HUES64 (cell line): ENCODE measurements around the gene KIF27. TPM values are rescaled to one million over a fixed set of nuclear protein-coding genes. Genes with fewer than 3 reads are reported as not detected.
A peak's percentile ranks its signal among the peaks of the same experiment; 100 is the strongest.

Source experiments
- H3K27ac ChIP-seq: 2 replicates; pipeline ENCODE4 v1.7.0; 2013; ENCODE audit warnings: low read depth, low read length, inconsistent platforms
- H3K27me3 ChIP-seq: 2 replicates; pipeline ENCODE4 v1.6.1; 2013; ENCODE audit warnings: mild to moderate bottlenecking, low read length; ENCODE audit not compliant: insufficient read depth
- H3K36me3 ChIP-seq: 2 replicates; pipeline ENCODE4 v1.6.1; 2013; ENCODE audit warnings: mild to moderate bottlenecking, low read length; ENCODE audit not compliant: insufficient read depth
- H3K4me1 ChIP-seq: 2 replicates; pipeline ENCODE4 v1.6.1; 2013; ENCODE audit warnings: mild to moderate bottlenecking, low read length, moderate library complexity; ENCODE audit not compliant: insufficient read depth
- H3K4me3 ChIP-seq: 2 replicates; pipeline ENCODE4 v1.5.1; 2013; ENCODE audit warnings: mild to moderate bottlenecking, low read length, moderate library complexity
- H3K9ac ChIP-seq: 2 replicates; pipeline ENCODE4 v1.6.1; 2013; ENCODE audit warnings: mild to moderate bottlenecking, low read depth, low read length
- H3K9me3 ChIP-seq: 2 replicates; pipeline ENCODE4 v1.6.1; 2013; ENCODE audit warnings: low read depth, low read length; ENCODE audit not compliant: insufficient read depth
- WGBS: fragments of 150-250, 120-280 bp; methylation state at CpG from one replicate; pipeline ENCODE4 v1.1.7; 2013; ENCODE audit warnings: missing lambda C conversion rate; 5-methylcytosine and 5-hydroxymethylcytosine counted together
- polyA plus RNA-seq, 2 experiments: library from polyadenylated mRNA; stranded (reverse); fragments of 50-300 nt; gene quantifications; one replicate each; pipeline ENCODE4 v1.2.3, GENCODE V29; 2013

Gene KIF27, protein sequence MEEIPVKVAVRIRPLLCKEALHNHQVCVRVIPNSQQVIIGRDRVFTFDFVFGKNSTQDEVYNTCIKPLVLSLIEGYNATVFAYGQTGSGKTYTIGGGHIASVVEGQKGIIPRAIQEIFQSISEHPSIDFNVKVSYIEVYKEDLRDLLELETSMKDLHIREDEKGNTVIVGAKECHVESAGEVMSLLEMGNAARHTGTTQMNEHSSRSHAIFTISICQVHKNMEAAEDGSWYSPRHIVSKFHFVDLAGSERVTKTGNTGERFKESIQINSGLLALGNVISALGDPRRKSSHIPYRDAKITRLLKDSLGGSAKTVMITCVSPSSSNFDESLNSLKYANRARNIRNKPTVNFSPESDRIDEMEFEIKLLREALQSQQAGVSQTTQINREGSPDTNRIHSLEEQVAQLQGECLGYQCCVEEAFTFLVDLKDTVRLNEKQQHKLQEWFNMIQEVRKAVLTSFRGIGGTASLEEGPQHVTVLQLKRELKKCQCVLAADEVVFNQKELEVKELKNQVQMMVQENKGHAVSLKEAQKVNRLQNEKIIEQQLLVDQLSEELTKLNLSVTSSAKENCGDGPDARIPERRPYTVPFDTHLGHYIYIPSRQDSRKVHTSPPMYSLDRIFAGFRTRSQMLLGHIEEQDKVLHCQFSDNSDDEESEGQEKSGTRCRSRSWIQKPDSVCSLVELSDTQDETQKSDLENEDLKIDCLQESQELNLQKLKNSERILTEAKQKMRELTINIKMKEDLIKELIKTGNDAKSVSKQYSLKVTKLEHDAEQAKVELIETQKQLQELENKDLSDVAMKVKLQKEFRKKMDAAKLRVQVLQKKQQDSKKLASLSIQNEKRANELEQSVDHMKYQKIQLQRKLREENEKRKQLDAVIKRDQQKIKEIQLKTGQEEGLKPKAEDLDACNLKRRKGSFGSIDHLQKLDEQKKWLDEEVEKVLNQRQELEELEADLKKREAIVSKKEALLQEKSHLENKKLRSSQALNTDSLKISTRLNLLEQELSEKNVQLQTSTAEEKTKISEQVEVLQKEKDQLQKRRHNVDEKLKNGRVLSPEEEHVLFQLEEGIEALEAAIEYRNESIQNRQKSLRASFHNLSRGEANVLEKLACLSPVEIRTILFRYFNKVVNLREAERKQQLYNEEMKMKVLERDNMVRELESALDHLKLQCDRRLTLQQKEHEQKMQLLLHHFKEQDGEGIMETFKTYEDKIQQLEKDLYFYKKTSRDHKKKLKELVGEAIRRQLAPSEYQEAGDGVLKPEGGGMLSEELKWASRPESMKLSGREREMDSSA (N-terminal part only)
- polyA plus RNA-seq (2013, experiment 1 of 2): 1.5 TPM
- polyA plus RNA-seq (2013, experiment 2 of 2): 2.3 TPM

DNA sequence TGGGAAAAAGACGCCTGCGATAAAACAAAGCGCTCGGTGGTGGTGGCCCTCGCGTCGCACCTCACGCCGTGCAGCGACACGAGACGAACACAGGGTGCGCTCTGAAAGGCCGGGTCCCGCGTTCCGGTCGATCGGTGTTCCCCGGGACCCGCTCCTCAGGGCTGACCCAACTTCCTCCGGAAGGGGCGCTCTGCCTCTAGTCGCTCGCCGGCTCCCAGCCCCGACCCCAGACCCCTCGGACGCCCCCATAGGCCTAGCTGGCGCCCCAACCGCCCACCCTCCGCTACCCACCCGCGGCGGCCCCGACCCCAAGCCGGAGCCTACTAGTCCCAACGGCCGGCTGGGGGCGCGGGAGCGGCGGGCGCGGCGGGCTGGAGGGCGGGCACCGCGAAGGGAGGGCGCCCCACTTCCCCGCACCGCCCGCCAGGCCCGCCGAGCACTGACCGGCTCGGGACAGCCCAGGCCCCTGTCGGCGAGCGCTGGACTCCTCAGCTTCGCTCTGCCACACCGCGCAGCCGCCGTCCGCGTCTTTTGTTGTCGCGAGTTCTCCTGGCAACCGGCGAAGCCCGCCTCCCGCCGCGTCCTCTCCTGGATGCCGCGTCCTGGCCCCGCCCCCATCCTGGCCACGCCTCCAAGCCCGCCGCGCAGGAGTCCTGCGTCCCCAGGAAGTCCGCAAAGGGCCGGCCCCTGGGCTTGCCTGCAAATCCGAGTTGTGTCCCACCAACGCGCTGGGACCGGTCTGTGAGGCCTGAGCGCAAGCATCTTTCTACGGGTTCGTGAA, at the start of gene KIF27:
KIF27 (minus strand) TSS at position 506 of the 781 bp plus-strand sequence. CDS start 5,841 bp downstream, outside the sequence.
- Histone ChIP-seq H3K9ac (peak within 1 kb of the TSS; percentile 90), H3K27me3 (no peaks in the 10 kb centered on the region), H3K9me3 (no peaks in the 10 kb centered on the region), H3K4me1 (peaks cover 8% of the 10 kb centered on the region; the same call in 1 of the 2 replicates), H3K27ac (peak within 1 kb of the TSS; percentile 91), H3K36me3 (no peaks in the 10 kb centered on the region), H3K4me3 (peak within 1 kb of the TSS; percentile 70)
- under 1% methylated on average over 92 of the region's 92 CpGs for WGBS

DNA sequence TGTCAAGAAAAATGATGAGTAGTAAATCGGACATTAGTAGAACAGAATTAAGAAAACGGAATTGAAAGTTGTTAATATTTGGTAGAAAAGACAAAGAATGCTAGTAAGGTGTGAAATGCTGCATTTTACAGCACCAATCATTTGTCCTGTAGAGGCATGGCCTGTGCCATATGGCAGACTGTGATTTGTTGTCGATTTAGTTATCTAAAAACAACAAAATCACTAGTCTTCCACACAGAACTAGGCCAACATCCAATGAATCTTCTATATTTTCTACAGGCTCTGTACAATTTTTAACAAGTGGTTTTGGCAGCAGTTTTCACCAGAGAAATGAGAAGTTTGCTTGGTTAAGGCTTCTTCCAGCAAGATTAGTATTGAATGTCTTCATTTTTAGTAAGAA, 48.4 kb upstream of the KIF27 start:
- H3K27ac ChIP-seq: no peak overlapping the region
- H3K9me3 ChIP-seq: no peaks in the 10 kb centered on the region
- H3K27me3 ChIP-seq: no peaks in the 10 kb centered on the region
- H3K4me1 ChIP-seq: no peaks in the 10 kb centered on the region
- H3K9ac ChIP-seq: no peak overlapping the region
- H3K4me3 ChIP-seq: no peak overlapping the region
- WGBS: 98% methylated on average over 3 of the region's 3 CpGs
- H3K36me3 ChIP-seq: peaks cover 87% of the 10 kb centered on the region

DNA sequence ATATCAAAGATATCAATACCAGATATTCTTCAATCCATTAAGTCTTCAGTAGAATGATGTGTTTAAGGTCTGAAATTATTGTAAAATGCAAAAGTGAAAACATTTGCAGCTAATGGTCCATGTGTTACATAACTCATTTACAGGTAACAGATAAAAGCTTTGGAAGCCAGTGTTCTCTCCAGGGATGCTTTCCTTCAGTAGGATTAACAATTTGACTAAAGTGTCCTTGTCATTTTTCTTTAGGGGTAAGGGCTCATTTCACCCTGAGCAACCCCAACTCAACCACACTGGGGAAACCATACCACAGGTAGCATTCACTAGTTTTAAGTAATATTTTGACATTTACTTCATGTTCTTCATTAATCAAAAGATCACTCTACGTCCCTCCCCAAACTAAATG, 45.8 kb upstream of the KIF27 start:
- Histone ChIP-seq H3K4me1 (no peaks in the 10 kb centered on the region), H3K27me3 (no peaks in the 10 kb centered on the region), H3K4me3 (no peak overlapping the region), H3K36me3 (peaks cover 62% of the 10 kb centered on the region), H3K9ac (no peak overlapping the region), H3K9me3 (no peaks in the 10 kb centered on the region), H3K27ac (no peak overlapping the region)
- WGBS: 95% methylated on average over 1 of the region's 1 CpG

DNA sequence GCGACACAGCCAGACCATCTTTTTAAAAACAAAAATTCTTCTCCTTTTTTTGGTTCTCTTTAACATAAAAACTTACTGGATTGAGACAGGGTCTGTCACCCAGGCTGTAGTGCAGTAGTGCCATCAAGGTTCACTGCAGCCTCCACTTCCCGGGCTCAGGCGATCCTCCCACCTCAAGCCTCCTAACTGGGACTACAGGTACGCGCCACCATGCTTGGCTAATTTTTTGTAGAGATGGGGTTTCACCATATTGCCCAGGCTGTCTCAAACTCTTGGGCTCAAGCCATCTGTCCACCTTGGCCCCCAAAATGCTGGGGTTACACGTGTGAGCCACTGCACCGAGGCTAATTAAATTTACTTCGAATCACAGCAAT, 45.0 kb upstream of the KIF27 start:
- Histone ChIP-seq H3K27ac (peak overlapping the region; percentile 23; the same call in 1 of the 2 replicates), H3K4me1 (no peaks in the 10 kb centered on the region), H3K4me3 (no peak overlapping the region), H3K9ac (no peak overlapping the region), H3K9me3 (no peaks in the 10 kb centered on the region), H3K27me3 (no peaks in the 10 kb centered on the region), H3K36me3 (peaks cover 53% of the 10 kb centered on the region)
- 96% methylated on average over 8 of the region's 8 CpGs for WGBS

DNA sequence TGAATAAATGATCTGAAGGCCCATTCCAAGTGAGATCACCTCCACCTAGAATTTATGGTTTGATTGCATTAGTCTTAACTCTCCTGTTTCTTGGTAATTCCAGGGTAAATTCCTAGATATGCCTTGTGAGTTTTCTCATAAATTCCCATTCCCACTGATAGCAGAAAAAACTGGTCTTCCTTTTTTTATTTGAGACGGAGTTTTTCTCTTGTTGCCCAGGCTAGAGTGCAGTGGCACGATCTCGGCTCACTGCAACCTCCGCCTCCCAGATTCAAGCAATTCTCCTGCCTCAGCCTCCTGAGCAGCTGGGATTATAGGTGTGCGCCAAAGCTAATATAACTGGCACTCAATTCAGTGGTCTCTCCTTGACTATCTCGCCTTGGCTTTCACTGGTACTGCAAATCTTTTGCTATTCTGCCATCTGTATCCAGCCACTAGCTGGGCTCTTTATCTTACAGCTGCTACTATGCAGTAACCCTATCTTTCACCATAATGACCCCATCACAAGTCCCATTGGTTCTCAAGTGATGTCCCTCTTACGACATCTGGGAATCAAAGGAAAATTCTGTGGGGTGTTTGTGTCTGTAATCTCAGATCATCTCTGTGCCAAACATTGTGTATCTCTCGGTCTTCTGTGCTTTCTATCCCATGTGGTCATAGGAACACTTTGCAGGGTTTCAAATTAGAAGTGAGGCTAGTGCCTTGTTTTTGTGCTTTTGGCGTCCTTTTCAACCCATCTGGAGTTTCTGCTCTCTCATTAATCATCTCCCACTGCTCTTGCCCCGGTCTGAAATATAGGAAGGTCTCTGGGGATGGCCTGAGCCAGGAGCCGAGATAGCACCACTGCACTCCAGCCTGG, 44.3 kb upstream of the KIF27 start:
- no peaks in the 10 kb centered on the region for H3K4me1 ChIP-seq
- WGBS: 91% methylated on average over 11 of the region's 11 CpGs
- H3K4me3 ChIP-seq: no peak overlapping the region
- peaks cover 47% of the 10 kb centered on the region for H3K36me3 ChIP-seq
- H3K9ac ChIP-seq: no peak overlapping the region
- H3K9me3 ChIP-seq: no peaks in the 10 kb centered on the region
- peak overlapping the region; percentile 20; the same call in 1 of the 2 replicates for H3K27ac ChIP-seq
- H3K27me3 ChIP-seq: no peaks in the 10 kb centered on the region

DNA sequence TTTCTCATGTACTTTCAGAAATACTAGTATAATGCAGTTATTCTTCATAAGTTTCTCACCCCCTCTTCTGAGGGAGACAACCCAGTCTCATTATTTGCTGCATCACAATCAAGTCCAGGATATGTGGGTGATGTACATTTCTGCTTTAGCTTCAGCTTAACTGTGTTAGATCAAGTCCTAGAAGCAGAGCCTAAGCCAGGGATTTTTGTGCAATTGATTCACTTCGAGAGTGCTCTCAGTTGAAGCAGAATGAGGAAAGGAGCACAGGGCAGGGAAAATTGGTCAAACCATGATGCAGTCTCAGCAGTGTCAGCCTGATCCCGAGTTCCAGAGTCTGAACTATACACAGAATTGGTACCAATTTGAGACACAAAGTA, 43.7 kb upstream of the KIF27 start:
- Histone ChIP-seq H3K4me1 (no peaks in the 10 kb centered on the region), H3K36me3 (peaks cover 40% of the 10 kb centered on the region), H3K27me3 (no peaks in the 10 kb centered on the region), H3K4me3 (no peak overlapping the region), H3K9ac (no peak overlapping the region), H3K27ac (0 out of 2 replicates have a peak overlapping the region, but pooled peaks have one; percentile 20), H3K9me3 (no peaks in the 10 kb centered on the region)
- 84% methylated on average over 2 of the region's 2 CpGs for WGBS

DNA sequence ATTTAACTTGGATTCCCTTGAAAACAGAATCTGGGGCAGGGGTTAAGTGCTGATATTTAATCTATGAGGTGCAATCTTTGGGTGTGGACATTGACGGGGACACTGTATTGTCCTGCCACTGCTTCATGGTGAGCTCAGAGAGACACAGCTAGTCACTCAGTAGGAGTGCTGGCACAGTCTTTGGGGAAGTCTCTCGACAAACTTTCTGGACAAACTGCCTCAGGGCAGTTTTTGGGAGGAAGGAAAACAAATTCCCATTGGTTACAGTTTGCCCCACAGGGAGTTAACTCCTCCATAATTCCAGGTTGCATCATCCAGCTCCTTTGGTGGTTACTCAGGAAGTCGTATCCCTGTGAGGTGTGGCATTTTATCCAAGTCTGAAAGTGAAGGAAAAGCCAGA, 40.9 kb upstream of the KIF27 start:
- WGBS: 74% methylated on average over 3 of the region's 3 CpGs
- Histone ChIP-seq H3K27me3 (no peaks in the 10 kb centered on the region), H3K36me3 (peaks cover 12% of the 10 kb centered on the region), H3K9ac (no peak overlapping the region), H3K9me3 (no peaks in the 10 kb centered on the region), H3K4me3 (no peak overlapping the region), H3K27ac (no peak overlapping the region), H3K4me1 (peaks cover under 1% of the 10 kb centered on the region; the same call in 1 of the 2 replicates)

DNA sequence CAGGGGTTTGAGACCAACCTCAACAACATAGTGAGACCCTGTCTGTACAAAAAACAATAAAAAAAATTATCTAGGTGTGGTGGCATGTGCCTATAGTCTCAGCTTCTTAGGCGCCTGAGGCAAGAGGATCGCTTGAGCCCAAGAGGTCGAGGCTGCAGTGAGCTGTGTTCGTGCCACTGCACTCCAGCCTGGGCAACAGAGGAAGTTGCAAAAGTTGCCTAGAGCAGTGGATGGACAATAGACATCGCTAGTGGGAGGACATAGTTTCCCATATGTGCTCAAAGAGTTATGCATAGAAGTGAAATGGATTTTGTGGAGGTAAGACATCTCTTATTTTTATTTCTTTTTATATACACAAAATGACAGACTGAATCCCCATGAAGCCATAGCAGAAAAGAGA, 39.8 kb upstream of the KIF27 start:
- Histone ChIP-seq H3K27ac (no peak overlapping the region), H3K9ac (no peak overlapping the region), H3K4me3 (no peak overlapping the region), H3K9me3 (no peaks in the 10 kb centered on the region), H3K27me3 (no peaks in the 10 kb centered on the region), H3K4me1 (peaks cover 3% of the 10 kb centered on the region; the same call in 1 of the 2 replicates), H3K36me3 (0 out of 2 replicates have a peak, but pooled peaks cover under 1% of the 10 kb centered on the region)
- WGBS: 91% methylated on average over 5 of the region's 5 CpGs

DNA sequence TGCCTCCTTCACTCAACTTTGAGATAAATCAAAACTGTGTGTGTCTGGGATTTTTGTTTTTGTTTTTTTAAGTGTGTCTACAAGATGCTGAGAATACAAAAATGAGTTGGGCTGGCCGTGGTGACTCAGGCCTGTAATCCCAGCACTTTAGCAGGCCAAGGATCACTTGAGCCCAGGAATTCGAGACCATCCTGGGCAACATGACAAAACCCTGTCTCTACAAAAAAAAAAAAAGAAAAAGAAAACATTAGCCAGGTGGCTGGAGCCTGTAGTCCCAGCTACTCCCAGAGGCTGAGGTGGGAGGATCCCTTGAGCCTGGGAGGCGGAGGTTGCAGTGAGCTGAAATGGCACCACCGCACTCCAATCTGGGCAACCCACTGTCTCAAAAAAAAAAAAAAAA, 37.8 kb upstream of the KIF27 start:
- no peak overlapping the region for H3K4me3 ChIP-seq
- H3K4me1 ChIP-seq: peaks cover 3% of the 10 kb centered on the region; the same call in 1 of the 2 replicates
- H3K9me3 ChIP-seq: no peaks in the 10 kb centered on the region
- no peak overlapping the region for H3K9ac ChIP-seq
- H3K27ac ChIP-seq: no peak overlapping the region
- peaks cover under 1% of the 10 kb centered on the region; the same call in 1 of the 2 replicates for H3K36me3 ChIP-seq
- no peaks in the 10 kb centered on the region for H3K27me3 ChIP-seq
- WGBS: 79% methylated on average over 4 of the region's 4 CpGs
